ENCODE measurements around the gene CYP4B1.
"Not testable (repeated sequence)": the region's sequence is repeated elsewhere in the genome, so short reads cannot be mapped to it uniquely, and the experiment has no call there.

Gene CYP4B1

DNA sequence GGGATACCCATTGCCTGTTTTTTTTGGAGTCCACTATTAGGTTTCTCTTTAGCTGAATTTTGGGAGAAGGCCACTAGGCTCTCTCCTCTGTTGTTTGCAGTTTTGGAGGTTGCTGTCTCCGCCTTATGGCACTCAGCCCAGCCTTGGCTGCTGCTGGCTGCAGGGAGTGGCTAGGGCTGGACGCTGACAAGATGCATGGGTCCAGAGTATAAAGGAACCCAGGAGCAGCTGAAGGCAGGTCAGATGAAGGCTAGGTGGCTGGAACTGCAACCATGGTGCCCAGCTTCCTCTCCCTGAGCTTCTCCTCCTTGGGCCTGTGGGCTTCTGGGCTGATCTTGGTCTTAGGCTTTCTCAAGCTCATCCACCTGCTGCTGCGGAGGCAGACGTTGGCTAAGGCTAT is at the start of gene CYP4B1:
Gene CYP4B1, plus strand, starts transcription at position 237 of the 400 bp plus-strand sequence. Its CDS starts 36 bp downstream, at position 273.
- DNase-seq: no peak

DNA sequence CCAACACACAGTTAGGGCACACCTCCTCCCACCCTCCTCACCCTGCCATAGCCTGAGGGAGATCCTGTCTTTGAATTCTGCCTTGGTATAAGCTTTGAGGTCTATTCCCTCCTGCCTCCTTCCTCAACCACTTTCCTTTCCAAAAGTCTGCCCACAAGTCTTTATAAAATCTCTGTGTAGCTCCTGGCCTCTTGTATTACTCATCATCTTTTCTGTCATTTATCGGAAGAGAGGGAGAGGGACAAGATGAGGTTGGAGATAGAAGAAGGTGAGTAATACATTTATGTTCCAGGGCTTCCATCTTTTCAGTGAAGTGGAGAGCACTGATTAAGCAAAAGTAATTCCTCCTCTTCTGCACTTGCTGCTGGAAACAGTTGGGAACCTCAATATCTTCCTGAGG is 49.4 kb upstream of the CYP4B1 start:
- no peak for DNase-seq

DNA sequence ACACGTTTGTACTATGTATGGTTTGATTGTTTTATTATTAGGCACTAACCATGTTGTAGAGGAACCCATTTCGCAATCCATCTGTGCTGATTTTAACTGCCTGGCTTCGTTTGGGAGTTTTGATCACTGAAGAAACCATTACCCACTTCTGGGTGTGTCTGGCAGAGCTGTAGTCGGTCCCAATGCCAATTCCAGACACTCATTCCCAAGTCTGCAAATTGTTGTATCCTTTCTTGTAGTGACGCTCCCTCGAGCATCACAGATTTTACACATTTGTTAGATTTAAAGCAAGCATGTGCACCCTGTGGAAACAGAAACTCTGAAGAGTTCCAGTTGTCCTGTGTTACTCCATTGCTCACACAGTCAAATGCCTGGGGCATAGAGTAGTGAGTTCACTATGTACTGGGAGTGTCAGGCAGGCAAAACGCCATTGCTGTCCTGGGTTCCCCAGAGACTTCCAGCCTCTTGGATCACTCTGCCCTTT is 48.9 kb upstream of the CYP4B1 start:
- DNase-seq: no peak

DNA sequence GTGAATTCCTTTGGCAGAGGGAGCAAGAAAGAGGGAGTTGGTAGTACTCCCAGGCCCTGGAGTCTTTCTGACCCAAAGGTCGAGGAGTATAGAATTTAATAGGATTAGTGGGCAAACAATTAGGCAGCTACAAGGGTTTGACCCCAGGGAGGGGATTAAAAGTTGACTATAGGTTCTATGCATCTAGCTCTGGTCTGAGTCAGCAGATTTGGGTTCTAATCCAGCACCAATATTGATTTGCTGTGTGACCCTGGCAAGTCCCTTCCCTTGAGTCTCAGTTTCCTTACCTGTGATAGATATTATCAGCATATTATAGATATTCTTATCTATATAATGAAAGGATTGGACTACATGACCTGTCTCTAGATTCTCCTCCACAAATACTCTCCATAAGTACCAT is 44.9 kb upstream of the CYP4B1 start:
- no peak for DNase-seq

DNA sequence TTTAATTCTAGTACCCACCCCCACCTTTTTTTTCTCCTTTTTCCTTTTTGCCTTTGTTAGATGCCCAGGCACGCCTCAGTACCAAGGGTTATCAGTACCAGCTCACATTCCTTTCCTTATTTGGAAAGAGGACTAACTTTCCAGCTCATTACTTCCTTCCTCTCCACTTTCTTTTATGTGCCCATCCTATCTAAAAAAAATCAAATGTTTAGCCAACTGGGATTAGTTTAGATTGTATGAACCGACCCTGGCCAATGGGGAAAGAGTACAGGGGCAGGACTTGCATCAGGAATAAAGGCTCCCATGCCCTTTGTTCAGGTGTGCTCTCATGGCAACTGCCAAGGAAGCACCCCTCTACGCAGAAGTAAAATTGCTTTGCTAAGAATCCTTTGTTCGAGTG is 44.1 kb upstream of the CYP4B1 start:
- not testable (repeated sequence) for DNase-seq

DNA sequence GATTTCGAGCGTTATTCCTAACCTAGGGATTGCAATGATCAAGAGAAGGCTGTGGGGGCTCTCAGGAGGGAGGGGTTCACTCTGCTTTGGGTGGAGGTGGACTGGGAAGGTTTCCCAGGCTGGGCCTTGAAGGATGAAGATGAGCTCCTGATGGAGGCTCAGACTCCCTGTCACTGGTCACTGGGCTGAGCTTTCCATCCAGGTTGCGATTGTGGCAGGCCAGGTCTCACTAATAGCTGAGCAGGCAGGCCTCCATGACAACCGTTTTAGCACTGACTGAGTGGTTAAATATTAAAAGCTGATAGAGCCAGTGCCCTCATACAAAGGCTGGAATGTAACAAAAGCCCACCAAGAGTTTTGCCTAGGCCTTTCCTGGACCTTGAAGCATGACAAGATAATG is 43.7 kb upstream of the CYP4B1 start:
- DNase-seq: no peak

DNA sequence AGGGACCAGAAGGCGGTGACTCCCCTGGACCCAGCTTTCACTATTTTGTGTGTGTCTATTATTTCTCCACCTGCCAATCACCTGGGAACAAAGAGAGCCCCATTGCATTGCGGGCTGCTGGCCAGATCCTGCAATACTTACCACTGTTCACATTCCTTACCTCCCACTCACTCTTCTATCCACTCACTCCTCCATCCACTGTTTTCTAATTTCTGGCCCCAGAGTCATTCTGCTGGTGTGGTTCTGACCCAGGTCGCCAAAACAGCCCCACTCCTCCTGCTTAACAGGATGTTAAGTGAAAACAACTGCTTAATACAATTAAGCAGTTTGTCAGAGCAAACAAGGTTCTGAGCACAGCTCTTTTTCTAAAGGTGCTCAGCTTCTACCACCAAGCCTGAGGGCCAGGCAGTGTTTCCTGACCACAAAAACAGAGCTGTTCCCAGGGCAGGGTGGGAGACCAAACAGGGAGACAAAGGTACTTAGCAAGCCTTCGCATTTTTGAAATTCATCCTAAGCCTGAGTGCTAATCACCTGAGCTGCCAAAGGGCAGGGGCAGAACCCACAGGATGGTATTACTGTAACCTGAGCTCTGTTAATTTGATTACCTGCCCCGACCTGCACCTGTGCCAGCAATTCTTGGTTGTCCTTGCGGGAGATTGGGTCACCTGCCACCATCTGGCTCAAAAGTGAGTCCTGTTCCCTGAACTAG is 41.4 kb upstream of the CYP4B1 start:
- DNase-seq: no peak

DNA sequence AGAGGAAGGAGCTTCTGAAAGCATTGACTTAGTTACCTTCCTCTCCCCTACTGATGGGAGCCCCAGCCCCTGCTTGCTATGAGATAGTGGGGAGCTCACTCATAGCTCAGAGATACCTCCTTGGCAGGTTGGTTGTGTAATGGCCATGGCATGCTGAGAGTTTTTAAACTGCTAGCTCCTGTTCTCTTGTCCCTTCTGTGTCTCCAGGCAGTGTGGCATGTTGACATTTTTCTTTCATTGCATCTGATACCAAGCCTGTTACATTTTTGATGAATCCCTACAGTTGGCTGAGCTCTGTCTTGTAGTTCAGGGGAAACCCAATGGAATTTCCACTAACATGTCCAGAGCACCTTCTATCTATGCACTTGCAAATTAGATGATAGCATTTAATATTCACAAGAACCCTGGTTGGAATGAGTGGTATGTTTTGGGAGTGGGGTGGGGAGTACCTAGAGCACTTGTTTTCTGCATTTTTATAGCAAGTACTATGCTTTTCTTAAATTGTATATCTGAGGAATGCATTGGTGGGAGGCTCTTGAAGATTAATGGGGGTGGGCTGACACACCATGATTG is 40.8 kb upstream of the CYP4B1 start:
- no peak for DNase-seq

DNA sequence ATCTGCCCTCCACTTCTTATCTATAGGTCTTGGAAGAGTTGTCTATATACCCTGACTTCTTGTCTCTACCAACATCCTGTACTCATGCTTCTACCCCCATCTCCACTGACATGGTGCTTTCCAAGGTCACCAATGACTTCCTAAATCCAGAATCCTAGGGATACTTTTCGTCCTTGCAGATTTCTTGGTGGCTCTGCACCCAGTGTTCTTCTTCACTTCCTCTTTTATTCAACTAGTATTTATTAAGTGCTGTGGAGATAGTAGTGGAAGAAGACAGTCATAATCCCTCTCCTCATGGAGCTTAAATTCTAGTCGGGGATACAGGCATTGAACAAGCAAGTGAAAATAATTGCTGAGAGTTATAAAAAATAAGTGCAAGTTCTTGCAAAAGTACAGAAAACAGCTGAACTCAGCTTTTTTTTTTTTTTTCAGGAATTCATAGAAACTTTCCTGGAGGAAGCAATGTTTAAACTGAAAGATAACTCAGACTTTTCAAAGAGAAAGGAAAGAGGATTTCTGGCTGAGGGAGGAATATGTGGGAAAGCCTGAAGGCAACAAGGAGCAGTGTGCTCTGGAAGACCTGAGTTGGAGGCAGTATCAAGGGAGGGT is 38.2 kb upstream of the CYP4B1 start:
- DNase-seq: no peak

DNA sequence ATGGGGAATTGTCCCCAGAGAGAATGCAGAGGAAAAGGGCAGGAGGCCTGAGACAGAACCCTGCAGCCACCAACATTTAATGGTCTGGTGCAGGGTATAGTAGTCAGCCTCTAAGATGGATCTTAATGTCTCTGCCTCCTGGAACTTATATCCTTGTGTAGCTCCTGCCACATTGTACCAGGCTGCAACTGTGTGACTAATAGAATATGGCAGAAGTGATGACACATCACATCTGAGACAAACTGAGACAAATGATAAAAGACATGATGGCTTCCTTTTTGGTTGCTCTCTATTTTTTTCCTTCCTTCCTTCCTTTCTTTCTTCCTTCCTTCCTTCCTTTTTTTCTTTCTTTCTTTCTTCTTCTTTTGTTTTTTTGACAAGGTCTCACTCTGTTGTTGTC is 37.1 kb upstream of the CYP4B1 start:
- no peak for DNase-seq

DNA sequence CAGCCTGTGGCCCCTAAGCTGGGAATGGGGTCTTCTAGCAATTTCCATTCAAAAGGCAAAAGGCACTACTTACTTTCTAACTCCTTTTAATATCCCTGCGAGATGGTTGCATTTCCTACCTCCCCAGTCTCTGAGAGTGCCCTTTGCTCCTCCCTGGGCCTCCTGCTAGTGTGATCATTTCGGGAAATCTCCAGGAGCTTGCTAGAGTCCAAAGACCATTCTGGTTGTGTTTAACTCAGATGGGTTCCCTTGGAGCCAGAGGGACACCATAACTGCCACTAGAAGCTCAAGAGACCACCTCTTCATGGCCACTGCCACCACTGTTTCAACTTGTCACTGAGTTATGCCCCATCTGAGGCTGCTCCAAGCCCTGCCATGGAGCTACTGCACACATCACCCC is 34.4 kb upstream of the CYP4B1 start:
- no peak for DNase-seq

DNA sequence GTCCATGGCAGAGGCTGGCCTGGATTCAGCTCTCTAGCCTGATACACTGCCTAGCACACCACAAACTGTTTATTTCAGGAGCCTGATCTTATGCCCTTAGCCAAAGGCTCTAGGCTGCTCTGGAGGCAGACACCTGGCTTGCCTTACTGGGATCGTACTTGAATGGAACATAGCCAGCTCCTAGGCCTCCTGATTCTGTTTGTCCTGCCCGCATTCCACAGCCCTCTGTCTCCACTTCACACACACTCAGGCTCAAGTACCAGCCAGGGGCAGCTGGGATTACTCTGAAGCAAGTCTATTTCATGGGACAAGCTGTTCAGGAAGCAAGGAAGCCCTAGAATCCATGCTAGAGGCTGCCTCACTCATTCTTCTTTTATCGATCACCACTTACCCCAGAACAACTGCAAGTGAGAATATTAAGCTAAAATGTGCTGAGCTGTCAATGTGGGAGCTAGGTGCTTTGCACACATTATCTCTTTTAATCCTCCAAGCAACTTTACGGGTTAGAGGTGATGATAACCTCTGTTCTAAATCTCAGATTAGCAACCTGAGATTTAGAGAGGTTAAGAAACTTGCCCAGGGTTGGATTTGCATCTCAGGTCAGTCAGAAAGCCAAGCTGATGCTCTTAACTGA is 31.1 kb upstream of the CYP4B1 start:
- no peak for DNase-seq

DNA sequence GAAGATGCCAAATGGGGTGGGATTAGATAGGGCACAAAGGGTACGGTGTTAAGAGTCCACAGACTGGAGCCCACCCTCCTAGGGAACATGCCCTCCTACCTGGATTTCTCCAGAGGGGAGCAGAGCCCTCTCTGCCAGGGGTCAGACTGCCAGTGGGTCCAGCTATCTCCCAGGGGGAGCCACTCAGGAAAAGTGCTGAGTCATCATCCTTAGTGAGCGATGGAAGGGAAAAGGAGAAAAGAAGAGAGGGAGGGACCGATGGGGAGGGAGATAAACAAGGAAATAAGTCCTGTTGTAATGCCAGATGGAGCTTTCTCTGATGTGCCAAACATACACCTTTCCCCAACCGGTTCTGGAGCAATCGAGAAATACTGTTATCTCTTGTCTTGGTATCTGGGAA is 30.4 kb upstream of the CYP4B1 start:
- DNase-seq: no peak

DNA sequence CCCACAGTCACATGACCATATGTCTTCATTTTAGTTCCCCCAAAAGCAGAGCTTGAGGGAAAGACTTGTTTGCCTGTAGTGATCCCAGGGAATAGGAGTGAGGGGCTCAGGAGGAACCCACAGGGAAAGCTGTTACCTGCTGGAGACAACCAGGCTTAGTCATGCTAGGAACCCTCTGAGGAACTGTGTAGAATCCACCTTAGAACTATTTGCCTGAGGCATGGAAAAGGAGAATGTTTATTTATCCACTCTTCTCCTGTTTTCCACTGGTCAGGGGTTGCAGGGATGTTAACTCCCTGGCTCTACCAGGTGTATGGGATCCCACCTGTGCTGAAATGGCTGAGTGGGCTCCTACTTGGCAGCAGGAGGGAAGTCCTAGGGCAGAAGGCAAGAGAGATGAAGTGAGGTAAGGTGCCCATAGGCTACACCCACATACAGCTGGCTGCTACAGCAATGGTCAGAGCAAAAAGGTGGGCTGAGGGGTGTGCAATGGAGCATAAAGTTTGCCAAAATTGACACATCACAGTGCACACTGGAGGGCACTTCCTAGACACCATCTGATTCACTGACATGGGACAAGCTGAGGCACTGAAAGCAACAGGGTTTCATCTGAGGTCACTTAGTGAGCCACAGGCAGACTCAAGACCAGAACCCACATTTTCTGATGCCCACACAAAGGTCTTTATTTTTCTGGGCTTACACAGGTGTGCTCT is 29.7 kb upstream of the CYP4B1 start:
- no peak for DNase-seq

DNA sequence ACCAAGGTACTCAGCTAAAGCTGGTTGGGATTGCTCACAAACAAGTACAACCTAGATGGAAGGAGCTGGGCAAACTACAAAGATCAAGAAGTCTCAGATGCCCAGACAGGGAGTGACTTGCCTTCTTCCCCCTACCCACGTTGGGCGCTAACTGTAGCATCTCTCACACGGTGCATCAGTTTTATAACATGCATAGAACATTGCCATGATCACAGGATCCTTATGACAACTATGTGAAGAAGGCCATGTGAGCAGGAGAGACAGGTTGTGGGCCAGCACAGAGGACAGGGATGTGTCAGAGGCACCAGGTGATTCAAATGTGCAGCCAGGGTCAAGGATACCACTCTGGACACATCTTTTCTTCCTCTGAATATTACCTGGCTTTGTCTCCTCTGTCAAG is 28.3 kb upstream of the CYP4B1 start:
- DNase-seq: no peak

DNA sequence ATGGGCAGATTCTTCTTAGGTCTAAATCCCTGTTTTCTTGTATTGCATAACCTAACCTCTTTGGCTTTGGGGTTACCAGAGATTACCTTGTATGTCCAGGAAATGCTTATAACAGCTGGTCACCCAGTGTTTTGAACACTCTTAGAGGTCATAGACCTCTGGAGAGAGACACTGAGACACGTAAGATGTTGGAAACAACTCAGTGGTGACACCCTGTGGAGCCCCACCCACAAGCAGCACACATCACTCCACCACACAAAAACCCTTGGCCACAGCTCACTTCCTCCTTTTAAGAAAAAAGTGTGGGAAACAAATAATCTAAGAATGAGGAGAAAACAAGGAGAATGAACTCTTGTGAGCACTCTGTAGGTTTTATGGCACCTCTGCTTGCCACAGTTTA is 26.3 kb upstream of the CYP4B1 start:
- DNase-seq: no peak

DNA sequence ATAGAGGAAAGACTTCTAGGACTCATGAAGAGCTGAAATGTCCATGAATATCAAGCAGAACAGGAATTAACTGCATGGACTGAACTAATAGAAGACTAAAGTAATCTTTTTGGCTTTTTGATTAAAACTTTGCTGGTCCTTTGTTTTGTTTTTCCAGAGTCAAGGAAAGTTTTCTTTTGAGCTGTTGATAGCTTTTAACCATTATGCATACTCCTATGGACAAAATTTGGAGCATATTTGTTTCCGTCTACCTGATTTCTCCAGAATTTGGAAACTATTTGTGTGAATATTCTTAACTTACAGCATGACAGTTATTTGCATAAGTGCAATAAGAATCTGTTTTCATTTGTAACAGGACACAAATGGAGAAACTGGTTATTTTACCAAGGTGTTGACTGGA is 24.5 kb upstream of the CYP4B1 start:
- DNase-seq: no peak

DNA sequence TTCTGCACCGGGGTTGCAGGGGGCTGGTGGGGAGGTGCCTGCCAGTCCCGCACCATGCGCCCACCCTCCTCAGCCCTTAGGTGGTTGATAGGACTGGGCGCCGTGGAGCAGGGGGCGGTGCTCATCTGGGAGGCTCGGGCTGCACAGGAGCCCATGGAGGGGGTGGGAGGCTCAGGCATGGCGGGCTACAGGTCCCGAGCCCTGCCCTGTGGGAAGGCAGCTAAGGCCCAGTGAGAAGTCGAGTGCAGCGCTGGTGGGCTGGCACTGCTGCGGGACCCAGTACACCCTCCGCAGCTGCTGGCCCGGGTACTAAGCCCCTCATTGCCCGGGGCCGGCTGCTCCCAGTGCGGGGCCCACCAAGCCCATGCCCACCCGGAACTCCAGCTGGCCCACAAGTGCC is 20.4 kb upstream of the CYP4B1 start:
- DNase-seq: not testable (repeated sequence)

DNA sequence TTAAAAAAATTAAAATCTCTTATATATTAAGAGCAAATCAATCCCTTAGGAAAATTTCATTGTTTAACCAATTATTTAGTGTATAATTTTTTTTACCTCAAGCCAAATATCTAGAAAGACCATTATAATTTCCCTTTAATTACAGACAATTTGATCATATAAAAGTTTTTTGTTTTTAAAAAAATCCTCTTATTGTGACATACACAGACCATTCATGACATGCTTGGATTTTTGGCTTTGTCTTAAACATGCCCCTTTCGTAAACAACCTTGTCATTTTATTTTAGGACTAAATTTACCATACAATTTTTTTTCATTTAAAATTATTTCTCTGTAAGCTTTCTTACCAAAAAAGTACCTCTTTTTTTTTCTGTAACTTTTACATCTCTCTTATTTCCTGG is 14.2 kb upstream of the CYP4B1 start:
- DNase-seq: no peak

DNA sequence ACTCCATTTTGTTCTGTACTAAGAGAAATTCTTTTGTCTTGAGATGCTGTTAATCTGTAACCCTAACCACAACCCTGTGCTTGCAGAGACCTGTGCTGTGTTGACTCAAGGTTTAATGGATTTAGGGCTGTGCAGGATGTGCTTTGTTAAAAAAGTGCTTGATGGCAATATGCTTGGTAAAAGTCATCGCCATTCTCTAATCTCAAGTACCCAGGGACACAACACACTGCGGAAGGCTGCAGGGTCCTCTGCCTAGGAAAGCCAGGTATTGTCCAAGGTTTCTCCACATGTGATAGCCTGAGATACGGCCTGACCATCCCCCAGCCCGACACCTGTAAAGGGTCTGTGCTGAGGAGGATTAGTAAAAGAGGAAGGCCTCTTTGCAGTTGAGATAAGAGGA is 10.2 kb upstream of the CYP4B1 start:
- DNase-seq: peak; percentile 14

DNA sequence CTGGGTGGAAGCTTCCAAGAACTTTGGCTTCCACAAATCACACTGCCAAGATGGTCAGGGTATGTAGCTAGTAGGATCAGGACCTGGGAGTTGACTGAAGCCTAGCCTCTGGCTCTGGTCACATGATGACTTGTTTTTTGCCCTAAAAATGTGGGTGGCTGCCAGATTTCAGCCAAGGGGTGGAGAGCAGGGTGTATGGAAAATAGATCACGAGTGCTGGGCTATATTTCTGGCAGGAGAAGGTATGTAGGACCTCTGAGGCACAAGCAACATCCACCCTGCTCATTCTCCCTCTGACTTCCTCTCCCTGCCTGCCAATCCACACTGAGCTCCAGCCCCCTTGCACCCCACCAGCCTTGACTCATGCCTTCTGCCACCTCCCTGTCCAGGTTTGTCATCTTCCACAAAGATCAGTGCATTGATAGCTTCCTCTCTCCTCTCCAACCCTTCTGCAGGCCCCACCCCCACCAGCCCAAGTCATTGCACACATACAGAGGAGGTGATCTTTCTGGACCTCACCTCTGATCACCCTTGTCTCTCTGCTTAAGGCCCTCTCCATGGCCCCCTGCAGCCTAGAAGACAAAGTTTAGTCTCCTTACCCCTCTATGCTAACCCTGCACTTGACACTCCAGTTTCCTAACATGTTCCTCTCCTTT is 8.3 kb upstream of the CYP4B1 start:
- DNase-seq: no peak

DNA sequence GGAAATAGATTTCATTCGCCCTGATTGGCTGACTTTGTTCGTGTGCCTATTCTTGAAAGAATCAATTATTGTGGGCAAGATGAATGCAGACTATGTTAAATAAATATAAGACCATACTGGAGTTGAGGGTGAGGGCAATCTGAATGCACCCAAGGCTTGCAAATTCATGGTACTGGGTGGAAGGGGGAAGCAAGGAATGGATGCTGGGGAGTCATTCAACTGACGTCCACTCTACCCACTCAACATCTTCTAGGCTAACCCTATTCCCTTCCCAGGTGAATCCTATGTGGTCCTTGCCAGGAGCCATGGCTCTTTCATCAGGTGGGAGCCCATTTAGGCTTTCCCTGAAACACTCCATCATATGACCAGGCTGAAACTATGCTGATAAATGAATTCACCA is 5.7 kb upstream of the CYP4B1 start:
- no peak for DNase-seq
